ENCODE data around the gene AFG1L.

GRCh38 chr6:108250240-108250866 is 44.5 kb upstream of the AFG1L start:
- TF ChIP-seq EZH2 (IDR thresholded peaks at IDR 0.05; ENCODE audit: low read length, missing control alignments): no peak
- peak; percentile 21 to 37 for TF ChIP-seq CTCF (conservative IDR thresholded peaks at IDR 0.05 in 1 of 2, IDR thresholded peaks at IDR 0.05 in 1 of 2; ENCODE audit: low read depth in 1 of 2, low read length in 2 of 2)
